Endothelial cell of umbilical vein (primary cell): ENCODE results near the gene PIGH. TPM values are rescaled to one million over a fixed set of nuclear protein-coding genes. Genes with fewer than 3 reads are reported as not detected.

Experiments used
- BruUV-seq: library from RNA; stranded (reverse); fragments of 400-500 nt; replicated peaks from 2 replicates; lab custom pipeline; 2021; lab: Mats Ljungman, UMichigan
- CTCF ChIA-PET: fragments of 300-600, 350-600 bp; sonication (Branson Sonifier 250); formaldehyde crosslinking; loops from one replicate; lab custom pipeline; 2021; ENCODE audit warnings: antibody characterized with exemption, inconsistent platforms; lab: Charles Lee
- POLR2A ChIA-PET: fragments of 300-600, 350-600 bp; sonication (Branson Sonifier 250); formaldehyde crosslinking; loops from one replicate; lab custom pipeline; 2021; ENCODE audit warnings: antibody characterized with exemption, inconsistent platforms; lab: Charles Lee
- DNase-seq: peaks from one replicate; pipeline ENCODE4 v3.0.0-alpha.2; 2011; ENCODE audit warnings: low read depth, low spot score
- FAIRE-seq: peaks from 2 replicates; lab custom pipeline; 2011; peaks lifted over from hg19 to GRCh38; lab: Jason Lieb, UNC
- H2AFZ ChIP-seq: 2 replicates; pipeline ENCODE4 v1.6.0; 2012; ENCODE audit warnings: low read depth, low read length, control low read depth, inconsistent platforms
- H3K27ac ChIP-seq: 2 replicates; pipeline ENCODE4 v1.5.1; 2011; ENCODE audit warnings: low read depth, mild to moderate bottlenecking, control low read depth, low read length, moderate library complexity; ENCODE audit not compliant: insufficient read depth
- H3K27me3 ChIP-seq, 2 experiments: 2 replicates each; pipeline versions ENCODE4 v1.6.0 to v1.6.1; 2011; ENCODE audit warnings: low read length in 2 of 2, mixed read lengths in 1 of 2; ENCODE audit not compliant: control insufficient read depth in 2 of 2, insufficient read depth in 2 of 2
- H3K36me3 ChIP-seq, 2 experiments: 2 replicates in 1 of 2; 3 replicates in 1 of 2; pipeline ENCODE4 v1.5.1; 2011; ENCODE audit warnings: low read length in 2 of 2, mild to moderate bottlenecking in 1 of 2, moderate library complexity in 1 of 2; ENCODE audit not compliant: control insufficient read depth in 2 of 2, insufficient read depth in 2 of 2; ENCODE audit errors: extremely low read depth in 1 of 2
- H3K4me1 ChIP-seq: 3 replicates; pipeline ENCODE4 v1.5.1; 2011; ENCODE audit warnings: mild to moderate bottlenecking, low read length; ENCODE audit not compliant: control insufficient read depth, insufficient read depth; ENCODE audit errors: extremely low read depth
- H3K4me2 ChIP-seq: 2 replicates; pipeline ENCODE4 v1.6.1; 2011; ENCODE audit warnings: low read length, control low read depth, mixed read lengths; ENCODE audit not compliant: insufficient read depth
- H3K4me3 ChIP-seq, 3 experiments: fragments of 200-600 bp in 1 of 3; sonication (generic), shearing (Covaris generic) in 1 of 3; replicated peaks in 1 of 3; 2 replicates each; pipeline ENCODE4 v1.5.1; 2011 to 2016; ENCODE audit warnings: control low read depth in 3 of 3, low read length in 3 of 3, mild to moderate bottlenecking in 2 of 3, inconsistent platforms in 1 of 3, low read depth in 1 of 3, moderate library complexity in 1 of 3; ENCODE audit not compliant: insufficient read depth in 1 of 3
- H3K79me2 ChIP-seq: 2 replicates; pipeline ENCODE4 v1.6.0; 2012; ENCODE audit warnings: low read length, inconsistent platforms; ENCODE audit not compliant: control insufficient read depth, insufficient read depth
- H3K9ac ChIP-seq: replicated peaks from 2 replicates; pipeline ENCODE3; 2011; ENCODE audit warnings: low read length, control low read depth; ENCODE audit not compliant: insufficient read depth; ENCODE audit errors: extremely low read depth
- H3K9me1 ChIP-seq: replicated peaks from 3 replicates; pipeline ENCODE4 v1.6.0; 2011; ENCODE audit warnings: mild to moderate bottlenecking, low read length; ENCODE audit not compliant: control insufficient read depth, insufficient read depth; ENCODE audit errors: extremely low read depth
- H3K9me3 ChIP-seq: replicated peaks from 2 replicates; pipeline ENCODE4 v1.5.1; 2012; ENCODE audit warnings: low read length, inconsistent platforms; ENCODE audit not compliant: control insufficient read depth, insufficient read depth
- H4K20me1 ChIP-seq: replicated peaks from 2 replicates; pipeline ENCODE3; 2011; ENCODE audit warnings: mild to moderate bottlenecking, low read length; ENCODE audit not compliant: control insufficient read depth, insufficient read depth; ENCODE audit errors: extremely low read depth
- EZH2 ChIP-seq: IDR thresholded peaks from 2 replicates; pipeline ENCODE4 v1.6.1; 2012; ENCODE audit warnings: borderline replicate concordance, low read depth, mild to moderate bottlenecking, moderate library complexity, low read length, inconsistent platforms; ENCODE audit not compliant: severe bottlenecking
- FOS ChIP-seq: IDR thresholded peaks from 2 replicates; pipeline ENCODE4 v1.6.1; 2011; ENCODE audit warnings: mild to moderate bottlenecking, low read length, moderate library complexity, borderline replicate concordance; ENCODE audit not compliant: insufficient read depth
- GATA2 ChIP-seq: IDR thresholded peaks from 2 replicates; pipeline ENCODE4 v1.7.0; 2011; ENCODE audit warnings: low read depth, mild to moderate bottlenecking, moderate library complexity, mixed read lengths, low read length; ENCODE audit not compliant: insufficient read length, insufficient read depth
- JUN ChIP-seq: IDR thresholded peaks from 2 replicates; pipeline ENCODE4 v1.6.1; 2011; ENCODE audit warnings: borderline replicate concordance, low read depth; ENCODE audit not compliant: insufficient read length, insufficient read depth
- MAX ChIP-seq: IDR thresholded peaks from 2 replicates; pipeline ENCODE4 v1.6.1; 2011; ENCODE audit not compliant: insufficient read depth, insufficient read length
- MYC ChIP-seq: IDR thresholded peaks from one replicate; pipeline ENCODE4 v1.6.1; 2011; ENCODE audit warnings: mild to moderate bottlenecking, low read depth, low read length
- POLR2A ChIP-seq: IDR thresholded peaks from 2 replicates; pipeline ENCODE4 v1.6.1; 2012; ENCODE audit warnings: low read depth, mild to moderate bottlenecking, control low read depth, low read length
- POLR2AphosphoS5 ChIP-seq: IDR thresholded peaks from 2 replicates; pipeline ENCODE4 v1.6.1; 2012; ENCODE audit warnings: low read depth, mild to moderate bottlenecking, control low read depth, low read length, moderate library complexity; ENCODE audit not compliant: insufficient read depth
- dilution Hi-C: fragments of 300-500 bp; cut with MboI; formaldehyde crosslinking; loops from one replicate; pipeline ENCODE4 v1.15.0; 2019; ENCODE audit warnings: low sequenced_read_pairs; ENCODE audit not compliant: extremely low pct_ligation_motif_present
- intact Hi-C: fragments of 100-400 bp; cut with micrococcal nuclease; formaldehyde crosslinking; loops from one replicate; pipeline ENCODE4 v1.10.0; 2022
- polyA plus RNA-seq, 4 experiments: library from polyadenylated mRNA; depleted of rRNA in 3 of 4; stranded (reverse) in 3 of 4; unstranded in 1 of 4; fragments of >200 nt; gene quantifications; 2 replicates each; pipeline versions ENCODE4 v1.2.1 to v1.2.3, GENCODE V29; 2011 to 2012; ENCODE audit warnings: missing spikeins in 1 of 4
- total RNA-seq: library from RNA; stranded (reverse); gene quantifications from 2 replicates; pipeline ENCODE4 v1.2.3, GENCODE V29; 2021
- TF ChIP-seq, protein P1 (sequence below), 2 donors: IDR thresholded peaks; 1 replicate in 1 of 2; 2 replicates in 1 of 2; pipeline ENCODE4 v1.5.1; 2011; ENCODE audit warnings: low read length in 2 of 2, mild to moderate bottlenecking in 2 of 2, moderate library complexity in 2 of 2, control low read depth in 1 of 2, inconsistent platforms in 1 of 2, low read depth in 1 of 2; ENCODE audit not compliant: insufficient read depth in 1 of 2; ENCODE audit errors: extremely low read depth in 1 of 2

Gene PIGH
- total and polyA plus RNA-seq, 2 donors (not counting 3 experiments of a cell fraction or from before 2014, with no cell fraction given): 12.3 to 18.0 TPM

GRCh38 chr14:67630938-67631337, 30.9 kb upstream of the PIGH start:
- FAIRE-seq (no peak), DNase-seq (no peak)
- Histone ChIP-seq H4K20me1 (no peaks in the 10 kb centered on the region), H3K9me1 (no peaks in the 10 kb centered on the region), H3K9me3 (no peaks in the 10 kb centered on the region), H3K4me2 (no peak overlapping the region), H3K27me3 (no peaks in the 10 kb centered on the region), H3K4me1 (no peaks in the 10 kb centered on the region), H2AFZ (no peak overlapping the region), H3K4me3 (no peak overlapping the region), H3K36me3 (no peaks in the 10 kb centered on the region), H3K27ac (no peak overlapping the region), H3K79me2 (no peaks in the 10 kb centered on the region), H3K9ac (no peak overlapping the region)
- dilution Hi-C loops (no loop called here), intact Hi-C loops (no loop called here)
- TF ChIP-seq MAX: no peak
- TF ChIP-seq POLR2A: no peak
- TF ChIP-seq POLR2AphosphoS5: no peak
- no peak for TF ChIP-seq JUN
- TF ChIP-seq, protein P1, sequence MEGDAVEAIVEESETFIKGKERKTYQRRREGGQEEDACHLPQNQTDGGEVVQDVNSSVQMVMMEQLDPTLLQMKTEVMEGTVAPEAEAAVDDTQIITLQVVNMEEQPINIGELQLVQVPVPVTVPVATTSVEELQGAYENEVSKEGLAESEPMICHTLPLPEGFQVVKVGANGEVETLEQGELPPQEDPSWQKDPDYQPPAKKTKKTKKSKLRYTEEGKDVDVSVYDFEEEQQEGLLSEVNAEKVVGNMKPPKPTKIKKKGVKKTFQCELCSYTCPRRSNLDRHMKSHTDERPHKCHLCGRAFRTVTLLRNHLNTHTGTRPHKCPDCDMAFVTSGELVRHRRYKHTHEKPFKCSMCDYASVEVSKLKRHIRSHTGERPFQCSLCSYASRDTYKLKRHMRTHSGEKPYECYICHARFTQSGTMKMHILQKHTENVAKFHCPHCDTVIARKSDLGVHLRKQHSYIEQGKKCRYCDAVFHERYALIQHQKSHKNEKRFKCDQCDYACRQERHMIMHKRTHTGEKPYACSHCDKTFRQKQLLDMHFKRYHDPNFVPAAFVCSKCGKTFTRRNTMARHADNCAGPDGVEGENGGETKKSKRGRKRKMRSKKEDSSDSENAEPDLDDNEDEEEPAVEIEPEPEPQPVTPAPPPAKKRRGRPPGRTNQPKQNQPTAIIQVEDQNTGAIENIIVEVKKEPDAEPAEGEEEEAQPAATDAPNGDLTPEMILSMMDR (IDR thresholded peaks at IDR 0.05; ENCODE audit: extremely low read depth in 1 of 2, insufficient read depth in 1 of 2, low read depth in 1 of 2, low read length in 2 of 2): no peak
- no peak for TF ChIP-seq MYC
- no peak for TF ChIP-seq EZH2
- TF ChIP-seq FOS: no peak
- TF ChIP-seq GATA2: no peak
- ChIA-PET CTCF (interaction anchor here (0.7 to 1.6 kb wide), 5 partner anchors 11 to 38 kb away, joined by 3 to 13 read pairs (median 5); partner anchors contain the start of gene ARG2), POLR2A (no interaction called here)
- BruUV-seq: no TSS peak
